ENCODE measurements around the gene SUPV3L1. TPM values are rescaled to one million over a fixed set of nuclear protein-coding genes. Genes with fewer than 3 reads are reported as not detected.

Gene SUPV3L1
- total and polyA plus RNA-seq, 2 of the 8 experiments (the other 6 are each of a cell fraction or from before 2014, with no cell fraction given) = 34.6 to 45.6 TPM

DNA sequence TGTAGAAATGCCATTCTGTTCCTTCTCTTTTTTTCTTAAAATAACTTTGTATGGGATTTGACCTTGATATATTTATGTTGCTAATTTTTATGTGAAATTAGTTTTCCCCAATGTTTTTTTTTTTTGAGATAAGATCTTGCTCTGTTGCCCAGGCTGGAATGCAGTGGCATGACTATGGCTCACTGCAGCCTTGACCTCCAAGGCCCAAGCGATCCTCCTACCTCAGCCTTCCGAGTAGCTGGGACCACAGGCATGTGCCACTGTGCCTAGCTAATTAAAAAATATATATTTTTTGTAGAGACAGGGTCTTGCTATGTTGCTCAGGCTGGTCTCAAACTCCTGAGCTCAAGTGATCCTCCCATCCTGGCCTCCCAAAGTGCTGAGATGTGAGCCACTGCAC is 40.1 kb upstream of the SUPV3L1 start:
- ChIA-PET POLR2A (ENCODE audit: partially characterized antibody) (interaction anchor here (0.6 to 1.1 kb wide), 2 partner anchors 40 to 170 kb away, joined by 3 to 4 read pairs; partner anchors contain the start of gene SUPV3L1), CTCF (ENCODE audit: partially characterized antibody) (interaction anchor here (1.4 to 1.5 kb wide), 2 partner anchors 10 to 47 kb away, joined by 3 to 4 read pairs; no protein-coding TSS in a partner anchor)
- Histone ChIP-seq H4K8ac (ENCODE audit: extremely low read depth, insufficient read depth, low read length) (no peak overlapping the region), H3K27ac (ENCODE audit: low read depth, low read length) (no peak overlapping the region), H3K4ac (replicated peaks; ENCODE audit: insufficient read length, low read depth, low read length) (no peak overlapping the region), H3K56ac (replicated peaks; ENCODE audit: insufficient read length, low read depth, low read length) (no peak overlapping the region), H3K9me3 (ENCODE audit: insufficient read depth in 2 of 2, low read depth in 1 of 2, low read length in 1 of 2) (no peaks in the 10 kb centered on the region), H3K4me3 (ENCODE audit: extremely low read depth in 1 of 4, insufficient read depth in 2 of 4, low read depth in 3 of 4, low read length in 4 of 4) (no peak overlapping the region), H3K23me2 (ENCODE audit: low read depth, low read length) (no peaks in the 10 kb centered on the region), H2BK15ac (ENCODE audit: low read length) (no peak overlapping the region), H3K27me3 (replicated peaks in 1 of 4; ENCODE audit: control insufficient read depth in 3 of 4, extremely low read depth in 1 of 4, insufficient read depth in 3 of 4, low read length in 3 of 4) (no peaks in the 10 kb centered on the region), H2BK120ac (replicated peaks; ENCODE audit: low read depth, low read length) (no peak overlapping the region), H3K79me2 (ENCODE audit: control insufficient read depth in 1 of 2, insufficient read depth in 2 of 2, low read length in 2 of 2) (peaks cover 0 to 26% of the 10 kb centered on the region in 2 experiments; a peak in 2 of 4 replicates), H3K4me1 (replicated peaks in 1 of 4; ENCODE audit: control insufficient read depth in 3 of 4, insufficient read depth in 4 of 4, low read length in 3 of 4) (no peaks in the 10 kb centered on the region), H2BK5ac (ENCODE audit: low read depth, low read length) (no peak overlapping the region), H3K9ac (replicated peaks in 1 of 4; ENCODE audit: extremely low read depth in 1 of 4, low read depth in 3 of 4, low read length in 3 of 4) (no peak overlapping the region), H2BK20ac (ENCODE audit: low read length) (no peak overlapping the region), H3K79me1 (ENCODE audit: low read depth, low read length) (no peaks in the 10 kb centered on the region), H4K5ac (ENCODE audit: insufficient read length, low read depth, low read length) (no peak overlapping the region), H2BK12ac (ENCODE audit: low read depth, low read length) (no peak overlapping the region), H3K18ac (ENCODE audit: extremely low read depth, low read length) (no peak overlapping the region), H4K91ac (replicated peaks; ENCODE audit: insufficient read length, low read length) (no peak overlapping the region), H2AFZ (ENCODE audit: low read length) (no peak overlapping the region), H4K20me1 (replicated peaks in 1 of 2; ENCODE audit: control insufficient read depth in 1 of 2, insufficient read depth in 2 of 2, low read length in 2 of 2) (peaks cover 2 to 6% of the 10 kb centered on the region in 2 experiments), H3K36me3 (ENCODE audit: control insufficient read depth in 2 of 4, insufficient read depth in 4 of 4, low read length in 3 of 4) (peaks cover 0 to 6% (median 0%) of the 10 kb centered on the region in 4 experiments; a peak in 2 of 8 replicates), H3K23ac (ENCODE audit: insufficient read length) (no peak overlapping the region), H2AK5ac (ENCODE audit: low read depth, low read length) (no peak overlapping the region), H3K14ac (ENCODE audit: insufficient read length) (no peak overlapping the region), H3K4me2 (ENCODE audit: insufficient read depth in 1 of 2, low read depth in 2 of 2, low read length in 2 of 2) (no peak overlapping the region)
- WGBS, 2 experiments (ENCODE audit: extremely low coverage in 1 of 2, insufficient coverage in 1 of 2, insufficient read length in 1 of 2, insufficient replicate concordance in 2 of 2, low coverage in 1 of 2, low lambda C conversion rate in 2 of 2, missing lambda C conversion rate in 1 of 2) = 93% methylated on average over 2 of the region's 2 CpGs; no CpG with 5 or more reads in 1 of the 2 experiments
- DNase-seq (ENCODE audit: low read depth in 1 of 2, low spot score in 2 of 2) = no peak
- no peak for FAIRE-seq
- TF ChIP-seq KDM4A (IDR thresholded peaks at IDR 0.05; ENCODE audit: low read depth, low read length, severe bottlenecking) (no peak), MAX (IDR thresholded peaks at IDR 0.05) (no peak), YY1 (IDR thresholded peaks at IDR 0.05; ENCODE audit: low read depth, low read length) (no peak), TAF7 (optimal IDR thresholded peaks at IDR 0.05; ENCODE audit: borderline replicate concordance, low read depth, low read length) (no peak), CBX8 (IDR thresholded peaks at IDR 0.05; ENCODE audit: borderline replicate concordance, low read depth, low read length) (no peak), POLR2AphosphoS5 (IDR thresholded peaks at IDR 0.05; ENCODE audit: low read depth, low read length) (no peak), GABPA (IDR thresholded peaks at IDR 0.05; ENCODE audit: borderline replicate concordance, insufficient read depth, low read length) (no peak), RXRA (IDR thresholded peaks at IDR 0.05; ENCODE audit: insufficient read depth, low read depth, low read length) (no peak), RFX5 (IDR thresholded peaks at IDR 0.05; ENCODE audit: borderline replicate concordance, low read depth, low read length) (no peak), NRF1 (IDR thresholded peaks at IDR 0.05; ENCODE audit: low read depth, low read length) (no peak), JUN (IDR thresholded peaks at IDR 0.05; ENCODE audit: low read depth, low read length) (no peak), SIRT6 (IDR thresholded peaks at IDR 0.05; ENCODE audit: low read length) (no peak), SP2 (IDR thresholded peaks at IDR 0.05; ENCODE audit: low read length) (no peak), CEBPB (IDR thresholded peaks at IDR 0.05; ENCODE audit: low read depth, low read length) (no peak), TBP (IDR thresholded peaks at IDR 0.05; ENCODE audit: low read depth, low read length) (no peak)

Data from H1 (cell line).